ENCODE results near the gene MYO5B. TPM values are rescaled to one million over a fixed set of nuclear protein-coding genes. Genes with fewer than 3 reads are reported as not detected.

MYO5B gene
- polyA plus RNA-seq, 1 donor from 2014 or later: 0.42 TPM

DNA sequence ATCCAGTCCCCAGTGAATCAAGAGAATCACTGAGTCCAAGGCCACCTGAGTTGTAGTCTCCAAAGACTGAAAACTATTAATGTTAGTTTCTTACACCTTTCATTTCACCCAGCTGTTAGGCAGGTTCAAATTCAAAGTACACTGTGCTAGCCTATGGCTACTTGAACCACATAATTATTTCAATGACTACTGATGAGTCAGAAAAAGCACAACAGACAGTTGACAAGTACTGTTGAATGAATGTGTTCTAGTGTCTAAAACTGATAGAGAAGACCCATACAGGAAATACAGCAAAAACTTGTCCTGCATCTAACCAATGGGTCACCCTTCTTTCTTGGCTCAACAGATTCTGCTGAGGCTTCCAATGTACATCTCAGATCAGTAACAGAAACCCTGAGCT lies 160.9 kb downstream of the MYO5B start:
- TF ChIP-seq TAF1 (IDR thresholded peaks at IDR 0.05; ENCODE audit: low read depth) (no peak), EP300 (conservative IDR thresholded peaks at IDR 0.05; ENCODE audit: poor library complexity, severe bottlenecking) (no peak)
- Histone ChIP-seq H3K9me2 (ENCODE audit: insufficient read depth, low read length) (no peaks in the 10 kb centered on the region), H3K4me3 (ENCODE audit: low read length) (no peak overlapping the region), H3K36me3 (ENCODE audit: insufficient read depth, low read length) (no peaks in the 10 kb centered on the region), H3K9me3 (ENCODE audit: low read length) (no peaks in the 10 kb centered on the region), H3K27me3 (ENCODE audit: insufficient read depth, low read depth, low read length) (no peaks in the 10 kb centered on the region), H4K20me1 (ENCODE audit: insufficient read depth) (no peaks in the 10 kb centered on the region), H3K27ac (ENCODE audit: low read length) (no peak overlapping the region), H3K4me2 (ENCODE audit: low read length) (no peak overlapping the region), H3F3A (ENCODE audit: insufficient read depth, low read length, poor library complexity, severe bottlenecking) (no peaks in the 10 kb centered on the region), H3K9ac (ENCODE audit: low read length) (no peak overlapping the region), H2AFZ (ENCODE audit: low read depth, low read length) (no peak overlapping the region), H3K79me2 (replicated peaks; ENCODE audit: insufficient read depth, low read length) (no peaks in the 10 kb centered on the region)

DNA sequence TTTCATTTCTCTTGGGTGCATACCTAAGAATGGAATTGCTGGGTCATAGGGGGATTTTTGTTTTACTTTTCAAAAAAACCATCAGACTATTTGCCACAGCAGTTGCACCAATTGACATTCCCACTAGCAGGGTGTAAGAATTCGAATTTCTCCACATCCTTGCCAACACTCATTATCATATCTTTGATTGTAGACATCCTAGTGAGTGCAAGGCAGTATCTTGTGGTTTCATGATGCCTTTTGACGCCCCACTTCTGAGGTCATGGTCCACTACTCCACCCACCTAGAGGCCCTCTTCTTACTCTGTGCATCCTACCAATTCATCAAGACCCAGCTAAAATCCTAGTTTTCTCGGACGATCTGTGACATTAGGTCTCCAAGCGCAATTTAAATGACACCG lies 161.9 kb downstream of the MYO5B start:
- Histone ChIP-seq H3K4me2 (ENCODE audit: low read length) (no peak overlapping the region), H3K27ac (ENCODE audit: low read length) (no peak overlapping the region), H3K9ac (ENCODE audit: low read length) (no peak overlapping the region), H3K9me2 (ENCODE audit: insufficient read depth, low read length) (no peaks in the 10 kb centered on the region), H3K4me3 (ENCODE audit: low read length) (no peak overlapping the region), H3F3A (ENCODE audit: insufficient read depth, low read length, poor library complexity, severe bottlenecking) (no peaks in the 10 kb centered on the region), H3K79me2 (replicated peaks; ENCODE audit: insufficient read depth, low read length) (no peaks in the 10 kb centered on the region), H3K36me3 (ENCODE audit: insufficient read depth, low read length) (no peaks in the 10 kb centered on the region), H3K27me3 (ENCODE audit: insufficient read depth, low read depth, low read length) (no peaks in the 10 kb centered on the region), H3K9me3 (ENCODE audit: low read length) (no peaks in the 10 kb centered on the region), H4K20me1 (ENCODE audit: insufficient read depth) (no peaks in the 10 kb centered on the region), H2AFZ (ENCODE audit: low read depth, low read length) (no peak overlapping the region)
- TF ChIP-seq, protein P1, sequence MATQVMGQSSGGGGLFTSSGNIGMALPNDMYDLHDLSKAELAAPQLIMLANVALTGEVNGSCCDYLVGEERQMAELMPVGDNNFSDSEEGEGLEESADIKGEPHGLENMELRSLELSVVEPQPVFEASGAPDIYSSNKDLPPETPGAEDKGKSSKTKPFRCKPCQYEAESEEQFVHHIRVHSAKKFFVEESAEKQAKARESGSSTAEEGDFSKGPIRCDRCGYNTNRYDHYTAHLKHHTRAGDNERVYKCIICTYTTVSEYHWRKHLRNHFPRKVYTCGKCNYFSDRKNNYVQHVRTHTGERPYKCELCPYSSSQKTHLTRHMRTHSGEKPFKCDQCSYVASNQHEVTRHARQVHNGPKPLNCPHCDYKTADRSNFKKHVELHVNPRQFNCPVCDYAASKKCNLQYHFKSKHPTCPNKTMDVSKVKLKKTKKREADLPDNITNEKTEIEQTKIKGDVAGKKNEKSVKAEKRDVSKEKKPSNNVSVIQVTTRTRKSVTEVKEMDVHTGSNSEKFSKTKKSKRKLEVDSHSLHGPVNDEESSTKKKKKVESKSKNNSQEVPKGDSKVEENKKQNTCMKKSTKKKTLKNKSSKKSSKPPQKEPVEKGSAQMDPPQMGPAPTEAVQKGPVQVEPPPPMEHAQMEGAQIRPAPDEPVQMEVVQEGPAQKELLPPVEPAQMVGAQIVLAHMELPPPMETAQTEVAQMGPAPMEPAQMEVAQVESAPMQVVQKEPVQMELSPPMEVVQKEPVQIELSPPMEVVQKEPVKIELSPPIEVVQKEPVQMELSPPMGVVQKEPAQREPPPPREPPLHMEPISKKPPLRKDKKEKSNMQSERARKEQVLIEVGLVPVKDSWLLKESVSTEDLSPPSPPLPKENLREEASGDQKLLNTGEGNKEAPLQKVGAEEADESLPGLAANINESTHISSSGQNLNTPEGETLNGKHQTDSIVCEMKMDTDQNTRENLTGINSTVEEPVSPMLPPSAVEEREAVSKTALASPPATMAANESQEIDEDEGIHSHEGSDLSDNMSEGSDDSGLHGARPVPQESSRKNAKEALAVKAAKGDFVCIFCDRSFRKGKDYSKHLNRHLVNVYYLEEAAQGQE (IDR thresholded peaks at IDR 0.05; ENCODE audit: borderline replicate concordance): no peak
- TF ChIP-seq SMC3 (conservative IDR thresholded peaks at IDR 0.05; ENCODE audit: poor library complexity) (no peak), EZH2 (IDR thresholded peaks at IDR 0.05; ENCODE audit: borderline replicate concordance, insufficient read depth, low read length, poor library complexity, severe bottlenecking) (no peak), MXI1 (conservative IDR thresholded peaks at IDR 0.05; ENCODE audit: poor library complexity, severe bottlenecking) (no peak), EP300 (conservative IDR thresholded peaks at IDR 0.05; ENCODE audit: poor library complexity, severe bottlenecking) (no peak), POLR2AphosphoS5 (IDR thresholded peaks at IDR 0.05) (no peak), TAF1 (IDR thresholded peaks at IDR 0.05; ENCODE audit: low read depth) (no peak), RAD21 (conservative IDR thresholded peaks at IDR 0.05) (no peak)
- TF ChIP-seq, protein P2, sequence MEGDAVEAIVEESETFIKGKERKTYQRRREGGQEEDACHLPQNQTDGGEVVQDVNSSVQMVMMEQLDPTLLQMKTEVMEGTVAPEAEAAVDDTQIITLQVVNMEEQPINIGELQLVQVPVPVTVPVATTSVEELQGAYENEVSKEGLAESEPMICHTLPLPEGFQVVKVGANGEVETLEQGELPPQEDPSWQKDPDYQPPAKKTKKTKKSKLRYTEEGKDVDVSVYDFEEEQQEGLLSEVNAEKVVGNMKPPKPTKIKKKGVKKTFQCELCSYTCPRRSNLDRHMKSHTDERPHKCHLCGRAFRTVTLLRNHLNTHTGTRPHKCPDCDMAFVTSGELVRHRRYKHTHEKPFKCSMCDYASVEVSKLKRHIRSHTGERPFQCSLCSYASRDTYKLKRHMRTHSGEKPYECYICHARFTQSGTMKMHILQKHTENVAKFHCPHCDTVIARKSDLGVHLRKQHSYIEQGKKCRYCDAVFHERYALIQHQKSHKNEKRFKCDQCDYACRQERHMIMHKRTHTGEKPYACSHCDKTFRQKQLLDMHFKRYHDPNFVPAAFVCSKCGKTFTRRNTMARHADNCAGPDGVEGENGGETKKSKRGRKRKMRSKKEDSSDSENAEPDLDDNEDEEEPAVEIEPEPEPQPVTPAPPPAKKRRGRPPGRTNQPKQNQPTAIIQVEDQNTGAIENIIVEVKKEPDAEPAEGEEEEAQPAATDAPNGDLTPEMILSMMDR (IDR thresholded peaks at IDR 0.05; ENCODE audit: poor library complexity, severe bottlenecking): no peak

DNA sequence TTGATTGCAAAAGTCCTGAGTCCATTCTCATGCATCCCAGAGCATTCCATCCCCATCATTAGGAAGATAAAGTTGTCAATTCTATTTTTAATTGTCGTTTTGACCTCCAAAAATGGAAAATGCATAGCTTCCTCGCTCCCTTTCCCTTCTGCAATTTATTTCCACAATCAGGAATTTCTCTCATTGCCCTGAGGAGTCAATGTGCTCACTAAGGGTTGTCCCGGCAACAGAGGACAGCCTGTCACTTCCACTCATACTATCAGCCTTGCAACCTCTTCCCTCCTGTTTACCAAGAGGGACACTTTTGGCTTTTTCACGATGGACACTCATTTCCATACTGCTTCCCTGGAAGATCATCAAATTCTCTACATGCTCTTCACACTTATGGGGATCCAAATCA lies 164.8 kb downstream of the MYO5B start:
- H3K79me2 ChIP-seq (replicated peaks; ENCODE audit: insufficient read depth, low read length): no peaks in the 10 kb centered on the region
- no peaks in the 10 kb centered on the region for H3K9me2 ChIP-seq (ENCODE audit: insufficient read depth, low read length)
- no peaks in the 10 kb centered on the region for H3K36me3 ChIP-seq (ENCODE audit: insufficient read depth, low read length)
- H3K27ac ChIP-seq (ENCODE audit: low read length): no peak overlapping the region
- H2AFZ ChIP-seq (ENCODE audit: low read depth, low read length): no peak overlapping the region
- no peaks in the 10 kb centered on the region for H3K9me3 ChIP-seq (ENCODE audit: low read length)
- TF ChIP-seq SMC3 (conservative IDR thresholded peaks at IDR 0.05; ENCODE audit: poor library complexity) (no peak), POLR2AphosphoS5 (IDR thresholded peaks at IDR 0.05) (no peak)
- TF ChIP-seq, protein P2 (IDR thresholded peaks at IDR 0.05; ENCODE audit: poor library complexity, severe bottlenecking): no peak
- TF ChIP-seq, protein P1 (IDR thresholded peaks at IDR 0.05; ENCODE audit: borderline replicate concordance): peak; percentile 80
- no peak overlapping the region for H3K9ac ChIP-seq (ENCODE audit: low read length)
- H4K20me1 ChIP-seq (ENCODE audit: insufficient read depth): no peaks in the 10 kb centered on the region
- no peak overlapping the region for H3K4me2 ChIP-seq (ENCODE audit: low read length)
- no peaks in the 10 kb centered on the region for H3K27me3 ChIP-seq (ENCODE audit: insufficient read depth, low read depth, low read length)
- no peak overlapping the region for H3K4me3 ChIP-seq (ENCODE audit: low read length)
- H3F3A ChIP-seq (ENCODE audit: insufficient read depth, low read length, poor library complexity, severe bottlenecking): no peaks in the 10 kb centered on the region
